Stomach (tissue), 9 donors: ENCODE data around the gene SIRT3. TPM values are rescaled to one million over a fixed set of nuclear protein-coding genes. Genes with fewer than 3 reads are reported as not detected.

Experiments used
- DNase-seq, 2 donors: peaks; one replicate each; pipeline versions ENCODE4 v3.0.0 to v3.0.0-alpha.2; 2013 to 2019
- H3K27ac ChIP-seq, 5 donors: fragments of 200-600 bp in 4 of 5; sonication (generic) in 4 of 5; one replicate each; pipeline ENCODE4 v1.5.1; 2013 to 2019; ENCODE audit warnings: mild to moderate bottlenecking in 1 of 5, moderate library complexity in 1 of 5
- H3K27me3 ChIP-seq, 3 donors: fragments of 200-600 bp; sonication (generic); one replicate each; pipeline ENCODE4 v1.5.1; 2017 to 2019; ENCODE audit warnings: mixed run types in 1 of 3
- H3K36me3 ChIP-seq, 4 donors: fragments of 200-600 bp; sonication (generic); 1 replicate in 3 of 4; 2 replicates in 1 of 4; pipeline ENCODE4 v1.5.1; 2016 to 2019
- H3K4me1 ChIP-seq, 4 donors: fragments of 200-600 bp; sonication (generic); one replicate each; pipeline ENCODE4 v1.5.1; 2016 to 2019
- H3K4me3 ChIP-seq, 4 donors: fragments of 200-600 bp; sonication (generic) in 3 of 4; one replicate each; pipeline ENCODE4 v1.5.1; 2016 to 2019; ENCODE audit warnings: mild to moderate bottlenecking in 1 of 4
- H3K9me3 ChIP-seq, 4 donors: fragments of 200-600 bp; sonication (generic); one replicate each; pipeline ENCODE4 v1.5.1; 2016 to 2019
- CTCF ChIP-seq, 7 experiments: fragments of 450-650 bp in 4 of 7; fragments of 200-600 bp in 3 of 7; sonication (generic) in 3 of 7; IDR thresholded peaks; one replicate each; pipeline ENCODE4 v1.5.1; 2016 to 2019; ENCODE audit warnings: antibody characterized with exemption in 7 of 7, control low read depth in 2 of 7, mild to moderate bottlenecking in 1 of 7
- EP300 ChIP-seq: sonication (generic); formaldehyde crosslinking; IDR thresholded peaks from one replicate; pipeline ENCODE4 v1.6.1; 2017; ENCODE audit warnings: antibody characterized with exemption
- POLR2A ChIP-seq, 4 donors: fragments of 450-650 bp; IDR thresholded peaks; one replicate each; pipeline ENCODE4 v1.6.1; 2016; ENCODE audit warnings: antibody characterized with exemption in 4 of 4, control low read depth in 2 of 4, mild to moderate bottlenecking in 1 of 4, moderate library complexity in 1 of 4
- POLR2AphosphoS5 ChIP-seq, 3 donors: sonication (generic); formaldehyde crosslinking; IDR thresholded peaks; one replicate each; pipeline ENCODE4 v1.6.1; 2016; ENCODE audit warnings: antibody characterized with exemption in 3 of 3
- WGBS, 5 donors: extraction: QIAGEN DNeasy Blood & Tissue Kit in 3 of 5; methylation state at CpG; one replicate each; pipeline versions ENCODE4 v1.1.5 to v1.1.7; 2013 to 2018; 5-methylcytosine and 5-hydroxymethylcytosine counted together
- intact Hi-C: fragments of 100-400 bp; cut with DNase I; formaldehyde crosslinking; loops from one replicate; pipeline ENCODE4 v1.15.1; 2023; ENCODE audit warnings: low total_unique reads
- polyA plus RNA-seq, 3 donors: library from polyadenylated mRNA; stranded (reverse); fragments of 200-250 nt; gene quantifications; one replicate each; pipeline ENCODE4 v1.2.3, GENCODE V29; 2013
- total RNA-seq, 5 donors: library from RNA; depleted of rRNA; stranded (reverse); fragments of >200 nt; gene quantifications; one replicate each; pipeline versions ENCODE4 v1.1.0 to v1.2.3, GENCODE V29; 2014 to 2016
- donor health status: healthy with polysubstance abuse.
- donor health status: Bipolar disorder and iron deficiency.
- donor health status: healthy.

SIRT3 gene
- total and polyA plus RNA-seq, 8 donors = 5.4 to 63.7 (median 12.3) TPM

- intact Hi-C loops = no loop called here
- H3K4me3 ChIP-seq = no peak overlapping the region
- no peak for TF ChIP-seq CTCF (IDR thresholded peaks at IDR 0.05)
- H3K36me3 ChIP-seq = no peaks in the 10 kb centered on the region
- H3K27me3 ChIP-seq = peaks cover 0 to 4% (median 3%) of the 10 kb centered on the region in 3 donors
- DNase-seq = no peak
- no peak overlapping the region for H3K27ac ChIP-seq
- 69 to 80% (median 79%) methylated on average over 10 of the region's 10 CpGs for WGBS, 5 donors
- H3K9me3 ChIP-seq = no peaks in the 10 kb centered on the region
- H3K4me1 ChIP-seq = no peaks in the 10 kb centered on the region
Measured at GRCh38 chr11:259413-259812, 23.3 kb upstream of the SIRT3 start.

GRCh38 chr11:257766-258493, 21.8 kb upstream of the SIRT3 start:
- Histone ChIP-seq H3K27me3 (peaks cover 0 to 4% (median 3%) of the 10 kb centered on the region in 3 donors), H3K36me3 (peaks cover 0 to 11% (median 10%) of the 10 kb centered on the region in 4 donors), H3K4me3 (no peak overlapping the region), H3K4me1 (no peaks in the 10 kb centered on the region), H3K9me3 (no peaks in the 10 kb centered on the region), H3K27ac (no peak overlapping the region)
- 63 to 73% (median 68%) methylated on average over 15 of the region's 15 CpGs for WGBS, 5 donors
- intact Hi-C loops = no loop called here
- TF ChIP-seq CTCF (IDR thresholded peaks at IDR 0.05) (no peak), POLR2AphosphoS5 (IDR thresholded peaks at IDR 0.05) (no peak), POLR2A (IDR thresholded peaks at IDR 0.05) (no peak), EP300 (no peak)
- no peak for DNase-seq

- Histone ChIP-seq H3K27me3 (peaks cover 0 to 4% (median 3%) of the 10 kb centered on the region in 3 donors), H3K4me3 (no peak overlapping the region), H3K36me3 (peaks cover 7 to 19% (median 18%) of the 10 kb centered on the region in 4 donors), H3K9me3 (no peaks in the 10 kb centered on the region), H3K4me1 (no peaks in the 10 kb centered on the region), H3K27ac (no peak overlapping the region)
- no peak for DNase-seq
- WGBS, 5 donors = 66 to 82% (median 71%) methylated on average over 14 of the region's 14 CpGs
- no peak for TF ChIP-seq CTCF (IDR thresholded peaks at IDR 0.05)
- TF ChIP-seq POLR2AphosphoS5 (IDR thresholded peaks at IDR 0.05) = no peak
- TF ChIP-seq EP300 = no peak
- no peak for TF ChIP-seq POLR2A (IDR thresholded peaks at IDR 0.05)
- intact Hi-C loops = no loop called here
Measured at GRCh38 chr11:256952-257737, 21.0 kb upstream of the SIRT3 start.

- no peaks in the 10 kb centered on the region for H3K9me3 ChIP-seq
- intact Hi-C loops = no loop called here
- no peak for TF ChIP-seq POLR2A (IDR thresholded peaks at IDR 0.05)
- TF ChIP-seq POLR2AphosphoS5 (IDR thresholded peaks at IDR 0.05) = no peak
- TF ChIP-seq EP300 = no peak
- no peak for TF ChIP-seq CTCF (IDR thresholded peaks at IDR 0.05)
Measured at GRCh38 chr11:255816-256215, 19.7 kb upstream of the SIRT3 start.

More at GRCh38 chr11:255816-256215, 19.7 kb upstream of the SIRT3 start:
- Histone ChIP-seq H3K4me1 (peaks cover 0 to 2% (median 0%) of the 10 kb centered on the region in 4 donors), H3K27ac (no peak overlapping the region), H3K4me3 (no peak overlapping the region), H3K36me3 (peaks cover 17 to 32% (median 31%) of the 10 kb centered on the region in 4 donors), H3K27me3 (peaks cover 0 to 4% (median 3%) of the 10 kb centered on the region in 3 donors)
- DNase-seq = no peak
- 85 to 100% (median 96%) methylated on average over 2 of the region's 2 CpGs for WGBS, 5 donors
